Endodermal cell (in vitro differentiated cells): ENCODE data around the gene CD300C. TPM values are rescaled to one million over a fixed set of nuclear protein-coding genes. Genes with fewer than 3 reads are reported as not detected.

Experiments
- DNase-seq: peaks from one replicate; pipeline ENCODE4 v3.0.0-alpha.2; 2017
- H3K27ac ChIP-seq: 2 replicates; pipeline ENCODE4 v1.5.1; 2013; ENCODE audit warnings: mild to moderate bottlenecking, low read depth, low read length, moderate library complexity
- H3K27me3 ChIP-seq: 2 replicates; pipeline ENCODE4 v1.6.1; 2013; ENCODE audit warnings: mild to moderate bottlenecking, low read length, moderate library complexity; ENCODE audit not compliant: insufficient read depth, control insufficient read depth, poor library complexity, severe bottlenecking
- H3K36me3 ChIP-seq: 2 replicates; pipeline ENCODE4 v1.7.0; 2013; ENCODE audit warnings: mild to moderate bottlenecking, low read length, moderate library complexity; ENCODE audit not compliant: control insufficient read depth, insufficient read depth
- H3K4me1 ChIP-seq: one replicate; pipeline ENCODE4 v1.7.0; 2013; ENCODE audit warnings: low read length; ENCODE audit not compliant: control insufficient read depth, insufficient read depth
- H3K4me3 ChIP-seq: 2 replicates; pipeline ENCODE4 v1.5.1; 2013; ENCODE audit warnings: mild to moderate bottlenecking, low read length, moderate library complexity
- H3K9ac ChIP-seq: 2 replicates; pipeline ENCODE4 v1.6.1; 2013; ENCODE audit warnings: mild to moderate bottlenecking, low read length, moderate library complexity; ENCODE audit not compliant: poor library complexity, severe bottlenecking; ENCODE audit errors: extremely low read depth
- H3K9me3 ChIP-seq: 2 replicates; pipeline ENCODE4 v1.6.1; 2013; ENCODE audit warnings: mild to moderate bottlenecking, low read length, moderate library complexity; ENCODE audit not compliant: control insufficient read depth
- H3K27ac Mint-ChIP-seq: 2 replicates; pipeline ENCODE4 v1.8.0; 2020; ENCODE audit warnings: mixed read lengths
- H3K27me3 Mint-ChIP-seq: 2 replicates; pipeline ENCODE4 v1.8.0; 2021; ENCODE audit warnings: mild to moderate bottlenecking, mixed read lengths; ENCODE audit not compliant: insufficient read depth
- H3K36me3 Mint-ChIP-seq: 2 replicates; pipeline ENCODE4 v1.8.0; 2020; ENCODE audit warnings: low read depth, mixed read lengths
- H3K4me1 Mint-ChIP-seq: 2 replicates; pipeline ENCODE4 v1.8.0; 2020; ENCODE audit warnings: mixed read lengths
- H3K4me3 Mint-ChIP-seq: 2 replicates; pipeline ENCODE4 v1.8.0; 2020; ENCODE audit warnings: mild to moderate bottlenecking, moderate library complexity, mixed read lengths
- H3K9me3 Mint-ChIP-seq: 2 replicates; pipeline ENCODE4 v1.8.0; 2020; ENCODE audit warnings: mild to moderate bottlenecking, mixed read lengths
- WGBS, 2 experiments: methylation state at CpG; one replicate each; pipeline versions ENCODE4 v1.1.5 to v1.1.7; 2013; ENCODE audit warnings: missing lambda C conversion rate in 2 of 2, mixed read lengths in 1 of 2; ENCODE audit not compliant: insufficient coverage in 1 of 2, insufficient read length in 1 of 2; 5-methylcytosine and 5-hydroxymethylcytosine counted together
- total RNA-seq, 2 donors: library from RNA; stranded (reverse); fragmentation: NEBNext Ultra II Directional in 1 of 2; extraction: Animal tissue kit (Norgen Biotek cat#: 25700) in 1 of 2; gene quantifications; 2 replicates in 1 of 2; 3 replicates in 1 of 2; pipeline ENCODE4 v1.2.1, GENCODE V29; 2021
- TF ChIP-seq, protein P1 (sequence below): fragments of 200-600 bp; sonication (generic); conservative IDR thresholded peaks from 2 replicates; pipeline ENCODE4 v1.5.0; 2021; ENCODE audit warnings: antibody characterized with exemption, mild to moderate bottlenecking

CD300C gene
- total RNA-seq, 2 donors from 2014 or later: not detected

DNA sequence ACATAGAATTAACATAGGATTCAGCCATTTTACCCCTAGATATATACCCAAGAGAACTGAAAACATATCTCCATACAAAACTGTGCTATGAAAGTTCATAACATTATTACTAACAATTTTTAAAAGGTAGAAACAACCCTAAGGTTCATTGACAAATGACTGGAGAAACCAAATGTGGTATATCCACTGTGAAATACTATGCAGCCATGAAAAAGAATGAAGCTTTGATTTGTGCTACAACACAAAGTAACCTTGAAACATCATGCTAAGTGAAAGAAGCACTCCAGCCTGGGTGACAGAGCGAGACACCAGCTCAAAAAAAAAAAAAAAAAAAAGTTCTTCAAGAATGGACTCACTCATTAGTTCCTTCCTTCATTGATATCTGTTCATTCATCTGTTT lies 45.6 kb upstream of the CD300C start:
- Histone ChIP-seq H3K27me3 (peaks cover 4% of the 10 kb centered on the region), H3K9ac (no peak overlapping the region), H3K36me3 (no peaks in the 10 kb centered on the region), H3K4me3 (no peak overlapping the region), H3K27ac (no peak overlapping the region), H3K9me3 (no peaks in the 10 kb centered on the region), H3K4me1 (no peaks in the 10 kb centered on the region)
- no peak for DNase-seq
- no peak overlapping the region for H3K27ac Mint-ChIP-seq
- no peak overlapping the region for H3K4me3 Mint-ChIP-seq
- no peaks in the 10 kb centered on the region for H3K36me3 Mint-ChIP-seq
- no peaks in the 10 kb centered on the region for H3K4me1 Mint-ChIP-seq
- TF ChIP-seq, protein P1, sequence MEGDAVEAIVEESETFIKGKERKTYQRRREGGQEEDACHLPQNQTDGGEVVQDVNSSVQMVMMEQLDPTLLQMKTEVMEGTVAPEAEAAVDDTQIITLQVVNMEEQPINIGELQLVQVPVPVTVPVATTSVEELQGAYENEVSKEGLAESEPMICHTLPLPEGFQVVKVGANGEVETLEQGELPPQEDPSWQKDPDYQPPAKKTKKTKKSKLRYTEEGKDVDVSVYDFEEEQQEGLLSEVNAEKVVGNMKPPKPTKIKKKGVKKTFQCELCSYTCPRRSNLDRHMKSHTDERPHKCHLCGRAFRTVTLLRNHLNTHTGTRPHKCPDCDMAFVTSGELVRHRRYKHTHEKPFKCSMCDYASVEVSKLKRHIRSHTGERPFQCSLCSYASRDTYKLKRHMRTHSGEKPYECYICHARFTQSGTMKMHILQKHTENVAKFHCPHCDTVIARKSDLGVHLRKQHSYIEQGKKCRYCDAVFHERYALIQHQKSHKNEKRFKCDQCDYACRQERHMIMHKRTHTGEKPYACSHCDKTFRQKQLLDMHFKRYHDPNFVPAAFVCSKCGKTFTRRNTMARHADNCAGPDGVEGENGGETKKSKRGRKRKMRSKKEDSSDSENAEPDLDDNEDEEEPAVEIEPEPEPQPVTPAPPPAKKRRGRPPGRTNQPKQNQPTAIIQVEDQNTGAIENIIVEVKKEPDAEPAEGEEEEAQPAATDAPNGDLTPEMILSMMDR: no peak
- H3K9me3 Mint-ChIP-seq: no peaks in the 10 kb centered on the region
- H3K27me3 Mint-ChIP-seq: peaks cover 27% of the 10 kb centered on the region
- WGBS, 2 experiments: 100% methylated on average over 1 of the region's 1 CpG; no CpG with 5 or more reads in 1 of the 2 experiments

GRCh38 chr17:74585711-74586110 lies 39.8 kb upstream of the CD300C start:
- no peak for DNase-seq
- H3K36me3 Mint-ChIP-seq: no peaks in the 10 kb centered on the region
- no peaks in the 10 kb centered on the region for H3K9me3 Mint-ChIP-seq
- Histone ChIP-seq H3K27ac (no peak overlapping the region), H3K4me3 (no peak overlapping the region), H3K9ac (no peak overlapping the region), H3K4me1 (no peaks in the 10 kb centered on the region), H3K9me3 (no peaks in the 10 kb centered on the region), H3K27me3 (no peaks in the 10 kb centered on the region), H3K36me3 (no peaks in the 10 kb centered on the region)
- H3K4me1 Mint-ChIP-seq: no peaks in the 10 kb centered on the region
- peaks cover 12% of the 10 kb centered on the region for H3K27me3 Mint-ChIP-seq
- 88 to 100% methylated on average over 5 of the region's 5 CpGs for WGBS, 2 experiments
- H3K4me3 Mint-ChIP-seq: no peak overlapping the region
- no peak overlapping the region for H3K27ac Mint-ChIP-seq
- TF ChIP-seq, protein P1: no peak

DNA sequence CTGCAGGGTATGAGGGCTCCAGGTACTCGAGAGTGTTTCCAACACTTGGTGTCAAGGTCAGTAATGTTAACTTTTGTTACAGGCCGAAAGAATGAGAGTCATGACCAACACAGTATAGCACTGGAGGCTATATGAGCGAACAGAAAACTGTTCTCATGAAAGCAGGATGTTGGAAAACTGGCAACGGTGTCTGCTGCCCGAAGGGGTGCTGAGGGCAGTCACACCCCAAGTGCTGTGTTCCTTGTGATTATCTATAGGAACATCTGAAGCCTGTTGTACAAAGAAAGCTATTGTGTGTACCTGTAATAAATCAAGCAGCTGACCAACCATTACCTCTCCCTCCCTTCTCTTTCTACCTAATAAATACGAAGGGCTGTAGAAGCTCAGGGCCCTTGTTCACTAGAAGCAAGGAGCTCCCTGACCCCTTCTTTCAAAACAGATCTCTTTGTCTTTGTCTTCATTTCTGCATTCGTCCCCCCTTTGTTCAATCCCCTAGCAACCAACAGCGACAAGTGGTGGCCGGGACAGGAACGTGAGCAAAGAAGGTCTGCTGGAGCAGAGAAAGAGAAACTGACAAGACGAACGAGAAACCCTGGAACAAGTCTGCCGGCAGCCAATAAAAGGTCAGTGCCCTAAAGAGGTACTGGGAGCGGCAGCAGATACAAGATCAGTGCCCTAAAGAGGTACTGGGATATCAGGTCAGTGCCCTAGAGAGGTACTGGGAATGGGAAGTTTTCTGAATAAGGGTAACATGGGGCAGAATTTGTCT lies 38.6 kb upstream of the CD300C start:
- Histone ChIP-seq H3K27ac (no peak overlapping the region), H3K9me3 (no peaks in the 10 kb centered on the region), H3K4me1 (no peaks in the 10 kb centered on the region), H3K27me3 (no peaks in the 10 kb centered on the region), H3K36me3 (no peaks in the 10 kb centered on the region), H3K9ac (no peak overlapping the region), H3K4me3 (no peak overlapping the region)
- TF ChIP-seq, protein P1: no peak
- 74 to 79% methylated on average over 12 to 14 of the region's 14 CpGs for WGBS, 2 experiments
- Mint-ChIP-seq H3K27me3 (peaks cover 11% of the 10 kb centered on the region), H3K27ac (no peak overlapping the region), H3K36me3 (no peaks in the 10 kb centered on the region), H3K4me1 (no peaks in the 10 kb centered on the region), H3K4me3 (no peak overlapping the region), H3K9me3 (no peaks in the 10 kb centered on the region)
- no peak for DNase-seq
